Suprapubic skin (tissue), 4 donors: ENCODE measurements around the gene ASH1L.
"Not testable (repeated sequence)": the region's sequence is repeated elsewhere in the genome, so short reads cannot be mapped to it uniquely, and the experiment has no call there.

ENCODE experiments used
- CTCF ChIP-seq, 2 donors: fragments of 200-600 bp in 1 of 2; fragments of 450-650 bp in 1 of 2; sonication (generic) in 1 of 2; IDR thresholded peaks; one replicate each; pipeline ENCODE4 v1.5.1; 2016 to 2019; ENCODE audit warnings: antibody characterized with exemption in 2 of 2, mild to moderate bottlenecking in 1 of 2, moderate library complexity in 1 of 2
- POLR2A ChIP-seq, 2 donors: fragments of 450-650 bp; IDR thresholded peaks; one replicate each; pipeline ENCODE4 v1.6.1; 2017; ENCODE audit warnings: antibody characterized with exemption in 2 of 2, mild to moderate bottlenecking in 2 of 2, moderate library complexity in 2 of 2
- POLR2AphosphoS5 ChIP-seq, 3 donors: sonication (generic); formaldehyde crosslinking; IDR thresholded peaks; one replicate each; pipeline ENCODE4 v1.6.1; 2017; ENCODE audit warnings: antibody characterized with exemption in 3 of 3

GRCh38 chr1:155433128-155433830 is 129.3 kb downstream of the ASH1L start:
- not testable (repeated sequence) for TF ChIP-seq POLR2A, CTCF, POLR2AphosphoS5 (IDR thresholded peaks at IDR 0.05)
